ENCODE measurements around the gene FHOD1. TPM values are rescaled to one million over a fixed set of nuclear protein-coding genes. Genes with fewer than 3 reads are reported as not detected.

The FHOD1 gene
- total and polyA plus RNA-seq, 12 donors: 16.6 to 148 (median 45.5) TPM

DNA sequence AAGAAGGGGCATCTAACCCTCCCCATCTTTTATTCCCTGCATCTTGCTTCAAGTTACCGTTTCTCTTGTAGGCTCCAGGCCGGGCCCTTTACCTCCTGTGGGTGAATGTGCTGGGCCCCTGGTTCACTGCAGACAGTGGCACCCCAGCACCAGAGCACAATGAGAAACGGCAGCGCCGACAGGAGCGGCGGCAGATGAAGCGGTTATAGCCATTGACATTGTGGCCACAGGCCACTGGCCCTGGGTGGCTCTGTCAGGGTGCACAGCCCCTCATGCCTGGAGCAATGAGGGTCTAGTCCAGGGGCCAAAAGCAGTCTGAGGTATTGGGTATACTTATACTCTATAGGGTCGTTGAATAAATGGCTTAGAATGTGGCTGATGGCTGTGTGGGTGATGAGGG is 18.4 kb downstream of the FHOD1 start:
- WGBS, 4 donors: 77 to 85% (median 83%) methylated on average over 8 to 9 of the region's 9 CpGs
- peak in 1 of 7 donors; percentile 16 for DNase-seq
- intact Hi-C loops (cut with DNase I): no loop called here
- Histone ChIP-seq H3K4me1 (replicated peaks in 1 of 2) (peaks cover 12 to 17% of the 10 kb centered on the region in 2 donors), H3K9me3 (replicated peaks in 1 of 3) (no peaks in the 10 kb centered on the region), H3K27ac (no peak overlapping the region), H3K36me3 (replicated peaks in 1 of 2) (peaks cover 0 to 48% of the 10 kb centered on the region in 2 donors), H3K27me3 (no peaks in the 10 kb centered on the region), H3K4me3 (no peak overlapping the region)
- no peak for TF ChIP-seq CTCF (IDR thresholded peaks at IDR 0.05)
- no peak for TF ChIP-seq POLR2A (IDR thresholded peaks at IDR 0.05)

- intact Hi-C loops (cut with DNase I): no loop called here
- Histone ChIP-seq H3K9me3 (replicated peaks in 1 of 3) (no peaks in the 10 kb centered on the region), H3K4me3 (peak overlapping the region in 1 of 4 donors; percentile 96), H3K4me1 (replicated peaks in 1 of 2) (peaks cover 12 to 17% of the 10 kb centered on the region in 2 donors), H3K27ac (no peak overlapping the region), H3K27me3 (no peaks in the 10 kb centered on the region), H3K36me3 (replicated peaks in 1 of 2) (peaks cover 0 to 41% of the 10 kb centered on the region in 2 donors)
- DNase-seq: no peak
- TF ChIP-seq CTCF (IDR thresholded peaks at IDR 0.05): no peak
- WGBS, 4 donors: 79 to 87% (median 82%) methylated on average over 6 to 9 of the region's 9 CpGs
These were observed 19.1 kb downstream of the FHOD1 start for GRCh38 chr16:67228034-67228785.

DNA sequence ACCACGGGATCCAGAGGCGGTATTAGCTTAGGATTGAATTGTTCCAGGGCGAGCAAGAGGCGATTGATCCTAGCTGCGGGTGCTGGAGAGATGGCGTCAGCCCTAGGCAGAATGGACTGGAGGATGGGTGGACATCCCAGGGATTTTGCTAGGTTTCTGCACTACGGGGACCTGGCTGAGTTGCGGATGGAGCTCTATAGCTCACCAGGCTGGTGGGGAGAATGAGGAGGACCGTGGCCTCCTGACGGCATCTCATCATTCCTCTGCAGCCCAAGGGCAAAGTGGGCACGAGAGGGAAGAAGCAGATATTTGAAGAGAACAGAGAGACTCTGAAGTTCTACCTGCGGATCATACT is 19.7 kb downstream of the FHOD1 start:
- Histone ChIP-seq H3K27me3 (no peaks in the 10 kb centered on the region), H3K27ac (peak overlapping the region in 4 of 5 donors; percentile 63 to 90 (median 71)), H3K4me1 (replicated peaks in 1 of 2) (peaks cover 12 to 17% of the 10 kb centered on the region in 2 donors), H3K9me3 (replicated peaks in 1 of 3) (no peaks in the 10 kb centered on the region), H3K4me3 (peak overlapping the region; percentile 35 to 96 (median 72)), H3K36me3 (replicated peaks in 1 of 2) (peaks cover 0 to 40% of the 10 kb centered on the region in 2 donors)
- TF ChIP-seq CTCF (IDR thresholded peaks at IDR 0.05): no peak
- no peak for TF ChIP-seq POLR2A (IDR thresholded peaks at IDR 0.05)
- intact Hi-C loops (cut with DNase I): no loop called here
- 9 to 10% (median 9%) methylated on average over 8 to 12 of the region's 12 CpGs for WGBS, 4 donors
- peak in 1 of 7 donors; percentile 25 for DNase-seq

DNA sequence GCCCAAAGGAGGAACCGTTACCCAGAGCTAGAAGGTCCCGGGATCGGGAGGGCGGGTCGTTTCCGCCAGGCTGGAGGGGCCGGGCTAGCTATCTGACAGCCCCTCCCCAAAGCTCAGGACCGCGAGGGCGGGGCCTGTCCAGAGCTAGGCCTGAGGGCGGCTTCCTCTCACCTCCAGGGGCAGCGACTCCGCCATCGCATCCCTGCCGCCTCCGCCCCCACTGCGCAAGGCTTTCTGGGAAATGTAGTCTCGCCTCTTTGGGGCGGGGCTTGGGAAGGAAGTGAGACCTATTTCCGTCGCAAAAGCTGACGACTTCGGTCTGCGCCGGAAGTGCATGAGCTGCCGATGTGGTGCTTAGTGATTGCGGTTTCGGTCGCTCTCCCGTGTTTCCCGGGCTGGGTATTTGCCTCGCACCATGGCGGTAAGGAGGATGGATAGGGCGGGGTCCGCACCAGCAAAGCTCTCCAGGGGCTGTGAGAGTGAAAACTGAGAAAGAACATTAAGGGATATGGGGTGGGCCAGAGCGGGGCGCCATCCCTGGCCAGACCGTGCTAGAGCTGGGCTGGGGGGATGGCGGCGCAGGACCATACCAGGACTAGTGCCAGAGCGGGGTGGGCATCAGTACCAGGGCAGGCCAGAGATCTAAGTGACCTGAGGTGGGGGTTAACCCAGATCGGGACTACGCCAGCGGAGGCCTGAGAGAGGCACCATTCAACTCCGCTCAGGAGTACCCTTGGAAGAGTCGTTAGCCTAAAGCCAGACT is 20.3 kb downstream of the FHOD1 start, which contains the start of gene TMEM208:
Gene TMEM208, plus strand, starts transcription at position 327 of the 763 bp plus-strand sequence. Its CDS starts 89 bp downstream, at position 416.
- TF ChIP-seq POLR2A (IDR thresholded peaks at IDR 0.05): peak in 1 of 2 donors; percentile 69
- peak in 3 of 6 experiments; percentile 16 to 42 (median 29) for TF ChIP-seq CTCF (IDR thresholded peaks at IDR 0.05)
- Histone ChIP-seq H3K27me3 (no peaks in the 10 kb centered on the region), H3K4me1 (replicated peaks in 1 of 2) (peaks cover 12 to 17% of the 10 kb centered on the region in 2 donors), H3K36me3 (replicated peaks in 1 of 2) (peaks cover 0 to 39% of the 10 kb centered on the region in 2 donors), H3K9me3 (replicated peaks in 1 of 3) (no peaks in the 10 kb centered on the region), H3K27ac (peak within 1 kb of the TSS; percentile 43 to 90 (median 69)), H3K4me3 (peak within 1 kb of the TSS; percentile 35 to 96 (median 72))
- WGBS, 4 donors: 0 to 1% (median 0%) methylated on average over 13 to 46 of the region's 46 CpGs
- DNase-seq: peak; percentile 98 to 99 (median 99)
- intact Hi-C loops (cut with DNase I): no loop called here
